ENCODE data around the gene SHQ1.

DNA sequence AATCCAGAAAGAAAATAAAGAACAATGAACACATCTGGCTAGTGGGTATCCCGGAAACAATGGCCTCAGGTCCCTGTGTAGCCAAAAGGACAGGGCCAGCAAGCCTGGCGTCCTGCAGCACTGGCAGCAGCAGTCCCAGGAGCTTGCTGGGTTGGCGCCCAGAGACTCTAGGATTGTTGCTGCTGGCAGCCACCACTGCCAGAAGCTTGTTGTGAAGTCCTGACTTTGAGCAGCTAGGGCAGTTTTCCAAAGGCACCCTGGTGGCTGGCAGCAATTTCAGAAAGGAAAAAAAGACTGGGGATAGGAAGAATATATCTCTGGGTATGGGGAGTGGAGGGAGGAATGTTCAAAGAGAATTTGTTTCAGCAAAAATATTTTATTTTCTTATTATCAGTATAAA lies 11.3 kb downstream of the SHQ1 start:
- TF ChIP-seq, protein P1, sequence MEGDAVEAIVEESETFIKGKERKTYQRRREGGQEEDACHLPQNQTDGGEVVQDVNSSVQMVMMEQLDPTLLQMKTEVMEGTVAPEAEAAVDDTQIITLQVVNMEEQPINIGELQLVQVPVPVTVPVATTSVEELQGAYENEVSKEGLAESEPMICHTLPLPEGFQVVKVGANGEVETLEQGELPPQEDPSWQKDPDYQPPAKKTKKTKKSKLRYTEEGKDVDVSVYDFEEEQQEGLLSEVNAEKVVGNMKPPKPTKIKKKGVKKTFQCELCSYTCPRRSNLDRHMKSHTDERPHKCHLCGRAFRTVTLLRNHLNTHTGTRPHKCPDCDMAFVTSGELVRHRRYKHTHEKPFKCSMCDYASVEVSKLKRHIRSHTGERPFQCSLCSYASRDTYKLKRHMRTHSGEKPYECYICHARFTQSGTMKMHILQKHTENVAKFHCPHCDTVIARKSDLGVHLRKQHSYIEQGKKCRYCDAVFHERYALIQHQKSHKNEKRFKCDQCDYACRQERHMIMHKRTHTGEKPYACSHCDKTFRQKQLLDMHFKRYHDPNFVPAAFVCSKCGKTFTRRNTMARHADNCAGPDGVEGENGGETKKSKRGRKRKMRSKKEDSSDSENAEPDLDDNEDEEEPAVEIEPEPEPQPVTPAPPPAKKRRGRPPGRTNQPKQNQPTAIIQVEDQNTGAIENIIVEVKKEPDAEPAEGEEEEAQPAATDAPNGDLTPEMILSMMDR (IDR thresholded peaks at IDR 0.05): no peak
- no peak for TF ChIP-seq POLR2A (IDR thresholded peaks at IDR 0.05)
